ENCODE data around the gene S100A16.

Gene S100A16

DNA sequence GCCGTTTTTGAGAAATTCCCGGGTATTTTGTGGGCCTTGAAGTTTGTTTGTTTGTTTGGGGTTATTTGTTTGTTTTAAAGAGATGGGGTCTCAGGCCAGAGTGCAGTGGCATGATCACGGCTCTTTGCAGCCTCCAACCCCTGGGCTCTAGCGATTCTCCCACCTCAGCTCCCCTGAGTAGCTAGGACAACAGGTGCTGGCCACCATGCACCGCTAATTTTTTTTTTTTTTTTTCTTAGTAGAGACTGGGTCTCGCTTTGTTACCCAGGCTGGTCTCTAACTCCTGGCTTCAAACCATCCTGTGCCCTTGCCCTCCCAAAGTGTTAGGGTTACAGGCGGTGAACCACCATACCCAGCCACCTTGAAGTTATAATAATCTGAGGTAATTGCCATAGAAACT, 22.9 kb upstream of the S100A16 start:
- no peak for DNase-seq

DNA sequence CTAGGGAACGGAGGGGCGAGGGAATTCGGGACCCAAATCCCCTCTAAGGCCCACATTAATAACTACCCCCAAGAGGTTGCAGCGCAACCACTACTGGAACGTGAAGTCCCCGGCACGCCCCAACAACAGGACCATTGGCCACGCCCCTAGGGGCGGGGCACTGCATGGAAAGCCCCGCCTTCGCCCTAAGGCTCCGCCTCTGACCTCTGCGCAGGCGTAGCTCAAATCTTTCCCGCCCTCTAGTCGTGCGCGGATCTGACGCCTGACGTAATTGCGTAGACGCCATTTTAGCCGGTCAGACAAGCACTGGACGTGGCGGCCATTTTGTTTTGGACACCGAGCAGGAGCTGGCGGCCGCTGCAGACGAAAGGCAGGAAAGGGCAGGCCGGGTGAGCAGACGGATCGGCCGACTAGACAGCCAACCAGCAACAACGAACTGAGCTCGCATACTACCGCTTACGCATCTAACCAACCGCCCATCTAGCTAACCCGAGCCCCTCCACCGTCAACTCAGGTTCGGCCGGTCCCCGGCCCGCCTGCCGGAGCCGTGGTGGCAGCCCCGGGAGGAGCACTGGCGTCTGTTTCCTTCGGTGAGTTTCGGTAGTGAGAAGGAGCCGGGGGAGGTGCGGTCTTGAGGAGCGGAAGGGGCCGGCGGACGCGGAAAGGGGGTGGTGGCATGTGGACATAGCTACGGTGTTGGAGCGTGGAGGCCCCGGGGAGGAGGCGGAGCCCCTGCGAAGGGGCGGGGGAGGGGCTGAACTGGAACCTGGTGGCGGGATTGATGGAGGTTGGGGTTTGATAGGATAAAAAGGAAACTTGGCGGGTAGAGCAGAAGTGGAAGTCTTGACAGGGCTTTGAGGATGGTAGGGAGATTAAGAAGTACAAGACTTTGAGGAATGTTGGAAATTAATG, 21.1 kb upstream of the S100A16 start, which contains the start of gene CHTOP:
TSS of gene CHTOP (plus strand) at position 313 of the 912 bp plus-strand sequence. CDS start 2,523 bp downstream, outside the sequence.
- peak; percentile 96 for DNase-seq

DNA sequence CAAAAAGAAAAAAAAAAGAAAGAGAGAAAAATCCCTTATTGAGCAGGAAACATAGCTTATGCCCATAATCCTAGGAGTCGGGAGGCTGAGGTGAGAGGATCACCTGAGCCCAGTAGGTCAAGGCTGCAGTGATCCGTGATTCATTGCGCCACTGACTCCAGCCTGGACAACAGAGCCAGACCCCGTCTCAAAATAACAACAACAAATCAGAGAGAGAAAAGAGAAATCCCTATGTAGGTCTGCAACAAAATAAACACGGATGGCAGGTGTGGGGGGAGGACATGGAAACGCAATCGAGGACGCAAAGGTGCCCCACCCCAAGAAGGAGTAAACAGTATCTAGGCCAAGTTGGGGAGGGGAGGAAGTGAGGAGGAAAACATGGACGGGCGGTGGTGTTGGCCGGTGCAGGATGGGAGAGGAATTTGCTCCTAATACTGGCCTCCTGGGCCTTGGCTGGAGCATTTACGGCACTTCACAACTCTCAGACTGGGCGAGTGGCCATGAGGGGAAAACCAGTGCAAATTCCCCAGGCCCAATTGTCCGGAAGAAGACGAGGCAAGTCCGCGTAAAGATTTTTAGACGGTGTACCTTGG, 20.3 kb upstream of the S100A16 start:
- DNase-seq, result no peak

- DNase-seq, result no peak
Observed at GRCh38 chr1:153631047-153632022, 18.4 kb upstream of the S100A16 start.

DNA sequence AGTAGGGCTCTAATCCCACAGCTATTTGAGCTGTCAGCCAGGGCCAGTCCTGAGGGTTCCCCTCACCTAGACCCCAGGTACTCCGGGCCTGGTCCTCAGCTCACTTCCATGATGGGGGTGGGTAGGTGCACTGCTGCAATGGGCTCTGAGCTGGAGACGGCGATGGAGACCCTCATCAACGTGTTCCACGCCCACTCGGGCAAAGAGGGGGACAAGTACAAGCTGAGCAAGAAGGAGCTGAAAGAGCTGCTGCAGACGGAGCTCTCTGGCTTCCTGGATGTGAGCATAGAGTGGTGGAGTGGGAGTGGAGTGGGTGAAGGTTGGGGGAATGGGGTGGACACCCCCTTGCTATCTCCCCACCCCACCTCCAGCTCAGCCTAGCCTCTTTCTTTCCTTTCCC, 17.4 kb upstream of the S100A16 start:
- DNase-seq, result no peak

- DNase-seq, result no peak
Observed at GRCh38 chr1:153629971-153630370, 17.0 kb upstream of the S100A16 start.

DNA sequence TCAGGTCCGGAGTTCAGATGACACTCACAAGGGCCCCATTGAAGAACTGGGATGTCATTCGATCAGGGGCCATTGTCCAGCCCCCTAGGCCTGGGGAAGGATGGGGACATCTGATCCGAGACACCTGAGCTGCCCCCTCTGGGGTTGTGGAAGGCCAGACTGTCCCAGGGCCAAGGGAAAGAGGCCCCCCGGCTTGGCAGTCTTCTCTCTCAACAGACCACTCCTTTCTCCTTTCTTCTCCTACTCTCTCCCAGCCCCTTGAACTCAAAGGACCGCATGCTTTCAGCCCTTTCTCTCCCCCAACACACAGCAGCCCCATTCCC, 16.4 kb upstream of the S100A16 start:
- no peak for DNase-seq

GRCh38 chr1:153628638-153629342, 15.9 kb upstream of the S100A16 start:
- DNase-seq, result no peak

DNA sequence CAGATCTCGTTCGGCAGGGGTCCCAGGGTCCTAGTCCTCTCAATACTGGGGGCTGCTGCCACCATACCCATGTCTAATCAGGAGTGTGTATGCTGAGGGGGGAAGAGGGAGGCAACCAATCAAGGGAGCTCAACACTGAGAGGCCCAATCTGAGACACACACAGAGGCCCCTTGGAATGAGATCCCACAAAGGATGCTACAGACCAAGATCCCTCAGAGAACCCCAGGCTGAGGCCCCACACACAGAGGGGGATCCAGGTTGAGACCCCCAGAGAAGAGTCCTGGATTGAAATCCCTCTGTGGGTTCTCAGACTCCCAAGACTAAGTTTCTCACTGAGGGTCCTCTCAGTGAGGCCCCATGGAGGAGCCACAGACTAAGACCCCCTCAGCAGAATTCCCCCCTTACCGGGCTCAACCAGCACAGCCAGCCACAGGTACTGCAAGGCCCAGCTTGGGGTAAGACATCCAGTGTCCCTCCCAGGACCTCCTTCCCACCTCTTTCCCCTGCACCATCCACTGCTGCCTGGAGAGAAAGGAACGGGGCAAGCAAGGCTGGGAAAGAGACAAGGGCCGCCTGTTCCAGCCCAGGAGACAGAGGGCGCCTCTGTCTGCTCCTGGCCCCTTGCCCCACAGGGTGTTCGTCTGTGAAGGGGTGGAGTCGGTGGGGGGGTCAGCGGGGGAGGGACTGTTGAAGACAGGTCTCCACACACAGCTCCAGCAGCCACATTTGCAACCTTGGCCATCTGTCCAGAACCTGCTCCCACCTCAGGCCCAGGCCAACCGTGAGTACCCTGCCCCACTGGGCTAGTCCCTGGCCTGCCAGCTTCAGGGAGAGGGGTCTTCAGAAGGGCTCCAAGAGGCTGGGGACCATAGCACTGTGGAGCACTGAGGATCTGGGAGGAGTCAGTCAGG, 15.0 kb upstream of the S100A16 start, which contains the start of gene S100A1:
TSS of gene S100A1 (plus strand) at position 720 of the 912 bp plus-strand sequence. CDS start 2,088 bp downstream, outside the sequence.
- no peak for DNase-seq

GRCh38 chr1:153626904-153627714, 14.2 kb upstream of the S100A16 start, which contains the start of gene S100A13:
Gene S100A13 (minus strand): TSS chr1:153627505. CDS start chr1:153626472, 1,033 bp downstream.
- peak; percentile 67 to 80 for DNase-seq

DNA sequence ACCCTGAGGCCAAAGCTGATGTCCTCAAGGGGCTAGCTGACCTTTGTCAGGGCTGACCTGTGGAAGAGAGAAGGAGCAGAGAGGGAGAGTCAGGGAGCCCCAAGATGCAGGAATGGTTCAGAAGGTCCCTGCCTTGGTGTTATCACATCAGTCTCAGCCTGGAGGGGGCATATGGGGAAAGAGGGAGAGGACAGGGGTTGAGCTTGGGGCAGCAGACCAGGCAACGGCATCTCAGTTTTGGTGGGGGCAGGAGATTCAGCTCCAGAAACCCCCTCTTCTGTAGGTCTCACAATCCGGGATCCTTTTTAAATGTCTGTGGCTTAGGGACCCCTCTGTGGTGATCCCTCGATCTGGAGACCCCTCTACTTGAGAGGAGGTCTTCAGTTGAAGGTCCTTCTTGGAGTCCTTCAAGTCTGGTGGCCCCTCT, 13.6 kb upstream of the S100A16 start:
- DNase-seq, result no peak

DNA sequence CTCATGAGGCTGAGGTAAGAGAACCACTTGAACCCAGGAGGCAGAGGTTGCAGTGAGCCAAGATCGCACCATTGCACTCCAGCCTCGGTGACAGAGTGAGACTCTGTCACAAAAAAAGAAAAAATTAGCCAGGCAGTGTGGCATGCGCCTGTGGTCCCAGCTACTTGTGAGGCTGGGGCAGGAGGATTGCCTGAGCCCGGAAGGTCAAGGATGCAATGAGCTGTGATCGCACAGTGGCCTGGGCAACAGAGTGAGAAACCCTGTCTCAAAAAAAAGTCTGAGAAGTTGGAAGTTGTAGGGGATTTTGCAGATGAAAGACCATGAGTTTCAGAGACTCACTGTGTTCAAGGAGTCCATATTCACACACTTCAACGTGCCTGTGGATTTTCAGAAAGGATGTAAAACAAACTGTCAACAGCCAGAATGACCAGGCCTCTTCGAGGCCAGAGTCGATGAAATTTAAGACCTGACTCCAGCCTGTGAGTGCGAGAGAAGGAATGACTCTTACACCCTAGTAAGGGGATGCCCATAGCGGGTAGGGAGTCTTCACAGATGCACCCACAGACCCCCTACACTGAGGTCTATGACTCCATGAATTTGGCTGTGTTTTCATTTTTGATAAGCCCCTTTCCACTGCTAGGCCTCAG, 12.2 kb upstream of the S100A16 start:
- DNase-seq, result no peak

- no peak for DNase-seq
Observed at GRCh38 chr1:153623101-153623500, 10.2 kb upstream of the S100A16 start.

GRCh38 chr1:153619171-153619570, 6.2 kb upstream of the S100A16 start:
- DNase-seq, result no peak

DNA sequence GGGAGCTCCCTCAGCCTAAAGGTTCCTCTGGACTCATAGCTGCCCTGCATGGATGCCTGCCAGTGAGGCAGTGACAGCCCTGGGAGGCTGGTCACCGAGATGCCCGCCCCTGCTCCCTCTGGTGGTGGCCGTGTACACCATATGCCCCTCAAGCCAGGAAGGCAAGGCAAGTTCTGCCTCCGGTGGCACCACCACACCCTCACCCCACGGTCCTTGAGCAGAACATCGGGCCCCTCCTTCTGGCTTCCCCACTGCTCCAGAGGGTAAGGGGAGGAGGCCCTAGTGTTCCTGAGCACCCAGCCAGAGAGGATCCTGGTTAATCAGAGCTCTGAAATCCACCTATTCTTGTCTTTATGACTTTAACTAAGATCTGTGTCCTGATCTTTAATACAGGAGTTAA, 4.7 kb upstream of the S100A16 start:
- DNase-seq, result no peak

- no peak for DNase-seq
Observed at GRCh38 chr1:153616917-153617311, 4.0 kb upstream of the S100A16 start.

GRCh38 chr1:153616144-153616916, 3.4 kb upstream of the S100A16 start, which contains the start of gene S100A14:
Gene S100A14 (minus strand): TSS chr1:153616325. CDS start chr1:153615858, 467 bp downstream.
- no peak for DNase-seq

GRCh38 chr1:153615406-153615805, 2.5 kb upstream of the S100A16 start:
- DNase-seq, result no peak

- DNase-seq, result no peak
Observed at GRCh38 chr1:153614906-153615305, 2.0 kb upstream of the S100A16 start.

All from NCI-H1930 (cell line).